Stomach (tissue), 9 donors: ENCODE measurements around the gene RYR3. TPM values are rescaled to one million over a fixed set of nuclear protein-coding genes. Genes with fewer than 3 reads are reported as not detected.

Experiments
- DNase-seq, 2 donors: peaks; one replicate each; pipeline versions ENCODE4 v3.0.0 to v3.0.0-alpha.2; 2013 to 2019
- H3K27ac ChIP-seq, 5 donors: fragments of 200-600 bp in 4 of 5; sonication (generic) in 4 of 5; one replicate each; pipeline ENCODE4 v1.5.1; 2013 to 2019; ENCODE audit warnings: mild to moderate bottlenecking in 1 of 5, moderate library complexity in 1 of 5
- H3K27me3 ChIP-seq, 3 donors: fragments of 200-600 bp; sonication (generic); one replicate each; pipeline ENCODE4 v1.5.1; 2017 to 2019; ENCODE audit warnings: mixed run types in 1 of 3
- H3K36me3 ChIP-seq, 4 donors: fragments of 200-600 bp; sonication (generic); 1 replicate in 3 of 4; 2 replicates in 1 of 4; pipeline ENCODE4 v1.5.1; 2016 to 2019
- H3K4me1 ChIP-seq, 4 donors: fragments of 200-600 bp; sonication (generic); one replicate each; pipeline ENCODE4 v1.5.1; 2016 to 2019
- H3K4me3 ChIP-seq, 4 donors: fragments of 200-600 bp; sonication (generic) in 3 of 4; one replicate each; pipeline ENCODE4 v1.5.1; 2016 to 2019; ENCODE audit warnings: mild to moderate bottlenecking in 1 of 4
- H3K9me3 ChIP-seq, 4 donors: fragments of 200-600 bp; sonication (generic); one replicate each; pipeline ENCODE4 v1.5.1; 2016 to 2019
- EP300 ChIP-seq: sonication (generic); formaldehyde crosslinking; IDR thresholded peaks from one replicate; pipeline ENCODE4 v1.6.1; 2017; ENCODE audit warnings: antibody characterized with exemption
- POLR2A ChIP-seq, 4 donors: fragments of 450-650 bp; IDR thresholded peaks; one replicate each; pipeline ENCODE4 v1.6.1; 2016; ENCODE audit warnings: antibody characterized with exemption in 4 of 4, control low read depth in 2 of 4, mild to moderate bottlenecking in 1 of 4, moderate library complexity in 1 of 4
- POLR2AphosphoS5 ChIP-seq, 3 donors: sonication (generic); formaldehyde crosslinking; IDR thresholded peaks; one replicate each; pipeline ENCODE4 v1.6.1; 2016; ENCODE audit warnings: antibody characterized with exemption in 3 of 3
- WGBS, 5 donors: extraction: QIAGEN DNeasy Blood & Tissue Kit in 3 of 5; methylation state at CpG; one replicate each; pipeline versions ENCODE4 v1.1.5 to v1.1.7; 2013 to 2018; 5-methylcytosine and 5-hydroxymethylcytosine counted together
- intact Hi-C: fragments of 100-400 bp; cut with DNase I; formaldehyde crosslinking; loops from one replicate; pipeline ENCODE4 v1.15.1; 2023; ENCODE audit warnings: low total_unique reads
- polyA plus RNA-seq, 3 donors: library from polyadenylated mRNA; stranded (reverse); fragments of 200-250 nt; gene quantifications; one replicate each; pipeline ENCODE4 v1.2.3, GENCODE V29; 2013
- total RNA-seq, 5 donors: library from RNA; depleted of rRNA; stranded (reverse); fragments of >200 nt; gene quantifications; one replicate each; pipeline versions ENCODE4 v1.1.0 to v1.2.3, GENCODE V29; 2014 to 2016
- TF ChIP-seq, protein P1 (sequence below), 7 experiments: fragments of 450-650 bp in 4 of 7; fragments of 200-600 bp in 3 of 7; sonication (generic) in 3 of 7; IDR thresholded peaks; one replicate each; pipeline ENCODE4 v1.5.1; 2016 to 2019; ENCODE audit warnings: antibody characterized with exemption in 7 of 7, control low read depth in 2 of 7, mild to moderate bottlenecking in 1 of 7
- donor health status: healthy with polysubstance abuse.
- donor health status: Bipolar disorder and iron deficiency.
- donor health status: healthy.

RYR3 gene
- total and polyA plus RNA-seq, 8 donors = 0.12 to 36.2 (median 4.0) TPM

DNA sequence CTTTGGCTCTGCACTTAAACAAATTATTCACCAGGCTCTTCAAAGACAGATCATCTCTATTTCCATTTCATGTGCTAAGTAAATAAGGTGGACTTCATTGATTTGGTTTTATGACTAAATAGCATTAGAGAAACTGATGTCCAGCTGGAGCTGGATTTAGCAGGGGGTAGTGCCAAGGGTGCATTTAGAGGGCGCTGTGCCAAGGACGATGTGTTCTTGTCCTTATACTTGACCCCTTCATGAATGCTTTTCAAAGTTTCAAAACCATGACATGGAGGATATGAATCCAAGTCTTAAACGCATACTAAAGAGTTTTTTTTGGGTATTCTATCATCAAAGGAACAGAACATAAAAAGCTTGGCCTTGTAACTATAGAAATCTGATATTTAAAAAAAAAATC is 233.2 kb downstream of the RYR3 start:
- no peaks in the 10 kb centered on the region for H3K9me3 ChIP-seq
- no peak overlapping the region for H3K27ac ChIP-seq
- WGBS, 5 donors = 75 to 83% (median 81%) methylated on average over 3 of the region's 3 CpGs
- no peaks in the 10 kb centered on the region for H3K4me1 ChIP-seq
- H3K4me3 ChIP-seq = no peak overlapping the region
- no peak for TF ChIP-seq POLR2AphosphoS5 (IDR thresholded peaks at IDR 0.05)
- TF ChIP-seq, protein P1, sequence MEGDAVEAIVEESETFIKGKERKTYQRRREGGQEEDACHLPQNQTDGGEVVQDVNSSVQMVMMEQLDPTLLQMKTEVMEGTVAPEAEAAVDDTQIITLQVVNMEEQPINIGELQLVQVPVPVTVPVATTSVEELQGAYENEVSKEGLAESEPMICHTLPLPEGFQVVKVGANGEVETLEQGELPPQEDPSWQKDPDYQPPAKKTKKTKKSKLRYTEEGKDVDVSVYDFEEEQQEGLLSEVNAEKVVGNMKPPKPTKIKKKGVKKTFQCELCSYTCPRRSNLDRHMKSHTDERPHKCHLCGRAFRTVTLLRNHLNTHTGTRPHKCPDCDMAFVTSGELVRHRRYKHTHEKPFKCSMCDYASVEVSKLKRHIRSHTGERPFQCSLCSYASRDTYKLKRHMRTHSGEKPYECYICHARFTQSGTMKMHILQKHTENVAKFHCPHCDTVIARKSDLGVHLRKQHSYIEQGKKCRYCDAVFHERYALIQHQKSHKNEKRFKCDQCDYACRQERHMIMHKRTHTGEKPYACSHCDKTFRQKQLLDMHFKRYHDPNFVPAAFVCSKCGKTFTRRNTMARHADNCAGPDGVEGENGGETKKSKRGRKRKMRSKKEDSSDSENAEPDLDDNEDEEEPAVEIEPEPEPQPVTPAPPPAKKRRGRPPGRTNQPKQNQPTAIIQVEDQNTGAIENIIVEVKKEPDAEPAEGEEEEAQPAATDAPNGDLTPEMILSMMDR (IDR thresholded peaks at IDR 0.05) = no peak
- TF ChIP-seq POLR2A (IDR thresholded peaks at IDR 0.05) = no peak
- no peak for TF ChIP-seq EP300
- intact Hi-C loops = no loop called here
- no peaks in the 10 kb centered on the region for H3K36me3 ChIP-seq
- DNase-seq = peak in 1 of 2 donors; percentile 3
- no peaks in the 10 kb centered on the region for H3K27me3 ChIP-seq

DNA sequence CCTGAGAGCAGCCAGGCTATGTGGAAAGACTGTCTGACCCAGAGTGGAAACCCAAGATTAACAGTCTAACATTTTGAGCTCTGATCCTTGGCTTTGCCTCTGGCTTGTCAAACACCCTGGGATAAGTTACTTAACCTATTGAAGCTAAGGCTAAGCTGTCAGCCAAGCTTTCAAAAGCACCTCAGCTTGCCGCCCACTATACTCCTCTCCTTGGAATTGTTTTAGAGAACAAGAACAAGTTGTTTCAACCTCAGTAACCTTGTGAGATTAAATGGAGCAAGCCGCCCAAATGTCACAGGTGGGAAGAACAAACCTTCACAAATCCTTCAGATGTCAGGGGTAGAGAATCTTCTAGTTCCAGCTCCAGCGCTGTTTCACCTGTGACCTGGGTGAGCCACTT is 235.1 kb downstream of the RYR3 start:
- intact Hi-C loops = no loop called here
- DNase-seq = no peak

DNA sequence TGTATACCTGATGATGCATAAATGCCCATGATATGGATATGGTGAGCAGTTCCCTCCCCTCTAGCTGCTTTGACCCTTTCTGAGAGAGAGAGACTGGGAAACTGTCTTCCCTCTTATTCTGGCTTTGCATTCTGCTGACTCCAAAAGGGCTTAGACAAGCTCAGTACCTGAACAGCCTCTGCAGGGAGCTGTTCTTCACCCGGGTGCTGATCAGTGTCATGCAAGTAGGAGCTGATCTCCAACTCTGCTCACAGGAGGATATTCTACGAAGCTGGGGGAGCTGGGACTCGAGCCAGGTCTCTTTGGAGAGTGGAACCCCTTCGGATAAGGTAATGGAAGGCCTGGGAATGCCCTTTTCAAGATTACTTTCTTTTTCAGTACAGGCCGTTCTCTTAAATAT is 237.1 kb downstream of the RYR3 start:
- Histone ChIP-seq H3K27ac (no peak overlapping the region), H3K27me3 (no peaks in the 10 kb centered on the region), H3K4me1 (no peaks in the 10 kb centered on the region), H3K36me3 (no peaks in the 10 kb centered on the region), H3K9me3 (no peaks in the 10 kb centered on the region), H3K4me3 (no peak overlapping the region)
- DNase-seq = peak in 1 of 2 donors; percentile 78
- intact Hi-C loops = no loop called here
- TF ChIP-seq EP300 (no peak), POLR2AphosphoS5 (IDR thresholded peaks at IDR 0.05) (no peak)
- TF ChIP-seq, protein P1 (IDR thresholded peaks at IDR 0.05) = no peak
- WGBS, 5 donors = 20 to 24% (median 21%) methylated on average over 5 of the region's 5 CpGs

More for the DNA sequence above, 235.1 kb downstream of the RYR3 start:
- Histone ChIP-seq H3K4me1 (no peaks in the 10 kb centered on the region), H3K4me3 (no peak overlapping the region), H3K27ac (no peak overlapping the region), H3K9me3 (no peaks in the 10 kb centered on the region), H3K27me3 (no peaks in the 10 kb centered on the region), H3K36me3 (no peaks in the 10 kb centered on the region)
- TF ChIP-seq POLR2A (IDR thresholded peaks at IDR 0.05) (no peak), EP300 (no peak), POLR2AphosphoS5 (IDR thresholded peaks at IDR 0.05) (no peak)
- TF ChIP-seq, protein P1 (IDR thresholded peaks at IDR 0.05) = no peak
- 82 to 88% (median 87%) methylated on average over 3 of the region's 3 CpGs for WGBS, 5 donors

DNA sequence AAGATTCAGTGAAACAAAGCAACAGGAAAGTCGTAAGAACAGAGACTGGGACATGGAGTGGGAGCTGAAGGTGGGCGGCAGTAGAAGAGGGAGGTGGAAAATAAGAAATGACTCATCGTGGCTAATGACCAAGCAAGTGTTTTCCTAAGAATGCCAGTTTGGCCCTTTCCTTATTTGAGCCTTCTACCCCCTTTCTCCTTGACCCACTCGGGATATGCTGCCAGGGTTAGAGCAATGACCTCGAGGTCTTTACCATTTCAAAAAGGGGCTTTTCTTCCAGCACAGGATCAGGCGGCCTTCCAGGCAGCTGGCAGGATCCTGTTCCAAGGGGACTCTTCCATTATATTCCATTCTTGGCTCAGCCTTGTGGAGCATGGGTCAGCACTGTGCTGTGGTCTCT is 241.1 kb downstream of the RYR3 start:
- 49 to 67% (median 60%) methylated on average over 6 of the region's 6 CpGs for WGBS, 5 donors
- Histone ChIP-seq H3K36me3 (no peaks in the 10 kb centered on the region), H3K4me3 (no peak overlapping the region), H3K9me3 (no peaks in the 10 kb centered on the region), H3K27me3 (no peaks in the 10 kb centered on the region), H3K27ac (no peak overlapping the region), H3K4me1 (no peaks in the 10 kb centered on the region)
- intact Hi-C loops = no loop called here
- TF ChIP-seq, protein P1 (IDR thresholded peaks at IDR 0.05) = no peak
- TF ChIP-seq POLR2AphosphoS5 (IDR thresholded peaks at IDR 0.05) (no peak), POLR2A (IDR thresholded peaks at IDR 0.05) (no peak), EP300 (no peak)
- DNase-seq = no peak
